GM21786 (cell line): ENCODE measurements around the gene CLTCL1.

Experiments
- ATAC-seq: cut with Tn5 transposase; IDR thresholded peaks from one replicate; pipeline ENCODE4 v1.9.1; 2021; ENCODE audit not compliant: unreplicated experiment

Gene CLTCL1

GRCh38 chr22:19196841-19197612 lies 94.5 kb downstream of the CLTCL1 start:
- ATAC-seq, result no peak

GRCh38 chr22:19195796-19196731 lies 95.5 kb downstream of the CLTCL1 start:
- no peak for ATAC-seq

- ATAC-seq, result no peak
Observed at GRCh38 chr22:19194766-19195536, 96.6 kb downstream of the CLTCL1 start.

- no peak for ATAC-seq
Observed at GRCh38 chr22:19193879-19194278, 97.6 kb downstream of the CLTCL1 start.

GRCh38 chr22:19187716-19188563 lies 103.6 kb downstream of the CLTCL1 start:
- no peak for ATAC-seq

- no peak for ATAC-seq
Observed at GRCh38 chr22:19184276-19184997, 107.1 kb downstream of the CLTCL1 start.

- ATAC-seq, result no peak
Observed at GRCh38 chr22:19183216-19183615, 108.3 kb downstream of the CLTCL1 start.

GRCh38 chr22:19182472-19183157 lies 108.9 kb downstream of the CLTCL1 start:
- ATAC-seq, result no peak

GRCh38 chr22:19181786-19182471 lies 109.6 kb downstream of the CLTCL1 start:
- no peak for ATAC-seq

- ATAC-seq, result no peak
Observed at GRCh38 chr22:19180740-19181410, 110.6 kb downstream of the CLTCL1 start.

- no peak for ATAC-seq
Observed at GRCh38 chr22:19180234-19180633, 111.3 kb downstream of the CLTCL1 start.

GRCh38 chr22:19179497-19180048 lies 111.9 kb downstream of the CLTCL1 start:
- peak; percentile 39 for ATAC-seq

- peak; percentile 53 for ATAC-seq
Observed at GRCh38 chr22:19178657-19179496, 112.6 kb downstream of the CLTCL1 start, which contains the start of gene SLC25A1. Gene SLC25A1 (minus strand): TSS chr22:19178736. CDS start chr22:19178673, 63 bp downstream.

- peak; percentile 19 for ATAC-seq
Observed at GRCh38 chr22:19178065-19178656, 113.4 kb downstream of the CLTCL1 start.

- no peak for ATAC-seq
Observed at GRCh38 chr22:19177164-19178064, 114.1 kb downstream of the CLTCL1 start.
